GM12865 (cell line): ENCODE data around the gene SAMD4A.

Experiments used
- DNase-seq: peaks from one replicate; pipeline ENCODE4 v3.0.0; 2010; ENCODE audit warnings: low read depth
- H3K4me3 ChIP-seq: 2 replicates; pipeline ENCODE4 v1.5.1; 2011; ENCODE audit warnings: mild to moderate bottlenecking, low read depth, low read length, control low read depth
- TF ChIP-seq, protein P1 (sequence below): IDR thresholded peaks from 2 replicates; pipeline ENCODE4 v1.5.1; 2011; ENCODE audit warnings: low read length, control low read depth, low read depth, inconsistent platforms; ENCODE audit not compliant: insufficient read depth; ENCODE audit errors: missing control alignments

Gene SAMD4A

DNA sequence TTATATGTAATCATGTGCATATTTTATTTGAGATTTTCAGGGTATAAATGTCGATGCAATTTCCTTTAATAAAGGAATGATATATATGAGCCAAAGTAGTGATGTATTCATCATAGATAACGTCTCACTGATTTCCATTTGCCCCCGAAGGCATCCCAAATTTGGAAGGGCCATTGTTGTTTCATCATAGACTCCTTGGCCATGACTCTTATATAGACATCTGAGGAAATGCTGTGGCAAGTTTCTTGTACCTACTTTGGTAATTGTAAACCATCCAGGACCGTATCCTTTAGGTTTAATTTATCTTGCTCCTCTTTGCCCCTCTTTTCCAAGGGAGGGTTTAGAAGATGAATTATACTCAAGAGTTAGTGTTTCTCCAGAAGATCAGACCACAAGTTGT lies 84.7 kb downstream of the SAMD4A start:
- TF ChIP-seq, protein P1, sequence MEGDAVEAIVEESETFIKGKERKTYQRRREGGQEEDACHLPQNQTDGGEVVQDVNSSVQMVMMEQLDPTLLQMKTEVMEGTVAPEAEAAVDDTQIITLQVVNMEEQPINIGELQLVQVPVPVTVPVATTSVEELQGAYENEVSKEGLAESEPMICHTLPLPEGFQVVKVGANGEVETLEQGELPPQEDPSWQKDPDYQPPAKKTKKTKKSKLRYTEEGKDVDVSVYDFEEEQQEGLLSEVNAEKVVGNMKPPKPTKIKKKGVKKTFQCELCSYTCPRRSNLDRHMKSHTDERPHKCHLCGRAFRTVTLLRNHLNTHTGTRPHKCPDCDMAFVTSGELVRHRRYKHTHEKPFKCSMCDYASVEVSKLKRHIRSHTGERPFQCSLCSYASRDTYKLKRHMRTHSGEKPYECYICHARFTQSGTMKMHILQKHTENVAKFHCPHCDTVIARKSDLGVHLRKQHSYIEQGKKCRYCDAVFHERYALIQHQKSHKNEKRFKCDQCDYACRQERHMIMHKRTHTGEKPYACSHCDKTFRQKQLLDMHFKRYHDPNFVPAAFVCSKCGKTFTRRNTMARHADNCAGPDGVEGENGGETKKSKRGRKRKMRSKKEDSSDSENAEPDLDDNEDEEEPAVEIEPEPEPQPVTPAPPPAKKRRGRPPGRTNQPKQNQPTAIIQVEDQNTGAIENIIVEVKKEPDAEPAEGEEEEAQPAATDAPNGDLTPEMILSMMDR: no peak
- DNase-seq: no peak
- H3K4me3 ChIP-seq: no peak overlapping the region

DNA sequence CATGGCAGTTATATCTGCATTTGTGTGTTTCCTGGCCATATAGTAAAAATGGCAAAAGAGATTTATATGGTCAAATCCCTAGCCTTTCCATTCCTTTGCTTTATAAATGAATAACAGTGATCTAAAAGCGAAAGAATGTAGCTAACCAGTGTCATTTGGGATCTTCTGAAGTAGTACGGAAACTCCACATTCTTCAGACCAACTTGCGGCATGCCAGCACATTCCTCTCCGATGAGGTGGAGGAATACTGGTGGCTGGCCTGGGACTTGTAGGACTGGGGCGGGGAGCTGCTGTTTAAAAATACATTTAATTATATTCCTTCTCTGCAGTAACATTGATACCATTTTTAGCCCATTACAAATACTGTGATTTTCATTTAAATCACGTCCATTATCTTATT lies 85.3 kb downstream of the SAMD4A start:
- TF ChIP-seq, protein P1: no peak
- DNase-seq: no peak
- H3K4me3 ChIP-seq: no peak overlapping the region

DNA sequence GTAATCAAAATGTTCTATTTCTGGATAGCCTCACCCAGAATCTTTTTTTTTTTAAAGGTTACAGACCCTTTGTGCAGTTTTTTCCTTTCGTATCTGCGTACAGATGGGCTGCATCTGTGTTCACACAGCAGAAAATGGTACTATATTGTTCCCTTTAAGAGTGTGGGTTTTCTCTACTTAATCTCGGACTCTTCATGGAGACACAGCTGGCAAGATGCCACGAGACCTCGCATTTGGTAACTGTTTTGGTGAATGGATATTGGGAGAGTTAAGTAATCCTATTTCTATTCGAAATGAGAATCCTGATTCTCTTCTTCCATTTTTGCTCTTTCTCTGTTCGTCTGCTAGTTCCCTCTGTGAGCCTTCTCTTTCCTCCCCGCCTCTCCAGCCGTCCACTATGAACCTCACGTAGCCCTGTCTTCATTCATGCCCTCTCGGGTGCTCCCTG lies 85.7 kb downstream of the SAMD4A start:
- no peak for DNase-seq
- TF ChIP-seq, protein P1: no peak
- H3K4me3 ChIP-seq: no peak overlapping the region

DNA sequence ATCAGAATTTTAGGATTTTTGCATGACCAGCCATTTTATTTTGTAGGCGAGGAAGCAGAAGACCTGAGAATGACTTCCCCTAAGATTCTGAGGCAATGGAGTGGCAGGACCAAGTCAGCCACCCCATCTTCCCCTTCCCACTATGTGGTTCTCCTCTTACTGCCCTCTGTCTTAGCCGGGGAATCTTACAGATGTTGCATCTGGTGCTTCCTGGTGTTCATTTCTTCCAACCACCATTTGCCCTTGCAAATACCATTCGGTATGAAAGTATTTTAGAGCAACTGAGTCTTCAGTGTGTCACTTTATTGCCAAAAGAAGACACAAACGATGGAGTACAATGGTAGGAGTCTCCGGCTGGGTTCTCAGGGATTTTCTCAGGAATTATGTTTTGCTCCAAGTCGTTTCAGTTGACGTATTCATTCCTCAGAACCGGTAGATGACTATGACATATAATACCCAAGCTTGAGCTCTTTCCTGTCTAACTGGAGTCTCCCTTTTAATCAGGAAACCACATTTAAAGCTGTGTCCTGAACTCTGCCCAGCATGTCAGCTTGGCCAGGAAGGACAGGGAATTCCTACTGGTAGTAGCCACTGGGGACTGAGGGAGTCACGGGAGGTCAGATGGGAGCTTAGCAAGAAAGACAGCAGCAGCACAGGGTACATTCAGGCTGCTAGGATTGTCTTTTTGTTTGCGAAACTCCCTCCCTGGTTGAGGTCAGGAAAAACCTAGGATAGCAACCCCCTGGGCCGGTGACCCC lies 87.0 kb downstream of the SAMD4A start:
- DNase-seq: no peak
- H3K4me3 ChIP-seq: no peak overlapping the region
- TF ChIP-seq, protein P1: no peak

DNA sequence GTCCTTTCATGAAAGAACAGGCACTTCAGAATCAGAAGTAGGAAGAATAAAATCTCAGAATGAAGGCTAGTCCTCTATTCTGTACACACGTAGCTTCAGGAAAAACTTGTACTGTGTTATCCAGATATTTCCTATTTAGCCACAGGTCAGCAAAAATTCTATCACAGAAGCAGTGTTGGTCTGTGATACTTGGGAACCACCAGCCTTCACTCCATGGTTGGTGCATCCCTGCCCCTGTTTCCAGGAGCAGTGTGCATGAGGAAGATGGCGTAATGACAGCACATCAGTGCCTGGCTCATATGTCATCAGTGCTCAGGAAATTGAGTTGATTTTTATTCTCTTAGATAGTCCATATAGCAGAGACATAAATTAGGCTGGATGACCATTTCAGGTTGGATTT lies 87.7 kb downstream of the SAMD4A start:
- H3K4me3 ChIP-seq: no peak overlapping the region
- DNase-seq: no peak
- TF ChIP-seq, protein P1: no peak

DNA sequence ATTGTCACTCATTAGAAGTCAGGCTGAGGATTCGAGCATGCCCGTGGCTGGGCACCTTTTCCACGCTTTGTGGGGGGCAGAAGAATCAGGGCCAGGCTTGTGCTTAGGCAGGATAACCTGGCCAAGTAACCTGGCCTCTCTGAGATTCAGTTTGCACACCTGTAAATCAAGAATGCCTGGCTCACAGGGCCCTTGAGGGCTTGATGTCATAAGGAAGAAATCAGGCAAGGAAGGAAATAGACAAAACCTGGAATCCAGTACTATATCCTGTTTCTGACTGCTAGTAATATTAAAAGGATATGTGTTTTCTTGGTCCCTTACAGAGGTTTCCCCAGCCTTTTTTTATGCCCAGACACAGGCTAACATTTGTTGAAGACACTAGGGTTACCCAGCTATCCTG lies 91.9 kb downstream of the SAMD4A start:
- TF ChIP-seq, protein P1: no peak
- no peak overlapping the region for H3K4me3 ChIP-seq
- DNase-seq: no peak

DNA sequence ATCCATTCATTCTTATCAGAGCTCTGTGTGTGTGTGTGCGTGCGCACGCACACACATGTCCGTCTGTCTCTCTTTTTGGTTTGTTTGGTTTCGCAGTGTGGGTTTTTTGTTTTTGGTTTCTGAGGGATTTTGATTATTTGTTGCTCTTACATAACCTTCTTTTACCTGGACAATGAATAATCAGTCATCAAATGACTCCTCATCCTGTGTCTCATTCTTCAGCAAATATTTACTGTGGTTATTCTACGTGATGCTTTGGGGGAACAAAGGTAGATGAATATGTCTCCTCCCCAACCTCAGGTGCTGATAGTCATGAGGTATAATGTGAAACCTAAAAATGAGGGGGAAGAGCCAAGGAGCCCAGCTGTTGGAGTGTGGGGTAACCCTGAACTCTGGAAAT lies 92.4 kb downstream of the SAMD4A start:
- TF ChIP-seq, protein P1: no peak
- DNase-seq: no peak
- H3K4me3 ChIP-seq: no peak overlapping the region
